Effector memory CD4-positive, alpha-beta T cell (primary cell): ENCODE data around the gene NCKAP5.

Experiments
- DNase-seq, 3 donors: peaks; one replicate each; pipeline ENCODE4 v3.0.0-alpha.2; 2020
- H3K27ac ChIP-seq: 2 replicates; pipeline ENCODE4 v1.7.0; 2013; ENCODE audit warnings: mild to moderate bottlenecking, low read length, moderate library complexity; ENCODE audit not compliant: insufficient read depth, poor library complexity, severe bottlenecking
- H3K27me3 ChIP-seq: replicated peaks from 2 replicates; pipeline ENCODE4 v1.7.0; 2013; ENCODE audit warnings: mild to moderate bottlenecking, low read length; ENCODE audit not compliant: insufficient read depth, control insufficient read depth, poor library complexity, severe bottlenecking
- H3K36me3 ChIP-seq: 2 replicates; pipeline ENCODE4 v1.7.0; 2013; ENCODE audit warnings: mild to moderate bottlenecking, low read length, moderate library complexity; ENCODE audit not compliant: control insufficient read depth, insufficient read depth
- H3K4me1 ChIP-seq: 2 replicates; pipeline ENCODE4 v1.7.0; 2013; ENCODE audit warnings: low read length, mild to moderate bottlenecking; ENCODE audit not compliant: control insufficient read depth, insufficient read depth, poor library complexity, severe bottlenecking
- H3K4me3 ChIP-seq: 2 replicates; pipeline ENCODE4 v1.7.0; 2013; ENCODE audit warnings: low read length, low read depth, mild to moderate bottlenecking; ENCODE audit not compliant: insufficient read depth, poor library complexity, severe bottlenecking
- H3K9me3 ChIP-seq: 2 replicates; pipeline ENCODE4 v1.7.0; 2013; ENCODE audit warnings: mild to moderate bottlenecking, low read length, moderate library complexity; ENCODE audit not compliant: control insufficient read depth

NCKAP5 gene

GRCh38 chr2:133434959-133435668 is 133.1 kb downstream of the NCKAP5 start:
- H3K27me3 ChIP-seq = no peaks in the 10 kb centered on the region
- H3K4me1 ChIP-seq = no peaks in the 10 kb centered on the region
- no peak overlapping the region for H3K27ac ChIP-seq
- no peaks in the 10 kb centered on the region for H3K9me3 ChIP-seq
- H3K4me3 ChIP-seq = no peak overlapping the region
- DNase-seq = no peak
- no peaks in the 10 kb centered on the region for H3K36me3 ChIP-seq

DNA sequence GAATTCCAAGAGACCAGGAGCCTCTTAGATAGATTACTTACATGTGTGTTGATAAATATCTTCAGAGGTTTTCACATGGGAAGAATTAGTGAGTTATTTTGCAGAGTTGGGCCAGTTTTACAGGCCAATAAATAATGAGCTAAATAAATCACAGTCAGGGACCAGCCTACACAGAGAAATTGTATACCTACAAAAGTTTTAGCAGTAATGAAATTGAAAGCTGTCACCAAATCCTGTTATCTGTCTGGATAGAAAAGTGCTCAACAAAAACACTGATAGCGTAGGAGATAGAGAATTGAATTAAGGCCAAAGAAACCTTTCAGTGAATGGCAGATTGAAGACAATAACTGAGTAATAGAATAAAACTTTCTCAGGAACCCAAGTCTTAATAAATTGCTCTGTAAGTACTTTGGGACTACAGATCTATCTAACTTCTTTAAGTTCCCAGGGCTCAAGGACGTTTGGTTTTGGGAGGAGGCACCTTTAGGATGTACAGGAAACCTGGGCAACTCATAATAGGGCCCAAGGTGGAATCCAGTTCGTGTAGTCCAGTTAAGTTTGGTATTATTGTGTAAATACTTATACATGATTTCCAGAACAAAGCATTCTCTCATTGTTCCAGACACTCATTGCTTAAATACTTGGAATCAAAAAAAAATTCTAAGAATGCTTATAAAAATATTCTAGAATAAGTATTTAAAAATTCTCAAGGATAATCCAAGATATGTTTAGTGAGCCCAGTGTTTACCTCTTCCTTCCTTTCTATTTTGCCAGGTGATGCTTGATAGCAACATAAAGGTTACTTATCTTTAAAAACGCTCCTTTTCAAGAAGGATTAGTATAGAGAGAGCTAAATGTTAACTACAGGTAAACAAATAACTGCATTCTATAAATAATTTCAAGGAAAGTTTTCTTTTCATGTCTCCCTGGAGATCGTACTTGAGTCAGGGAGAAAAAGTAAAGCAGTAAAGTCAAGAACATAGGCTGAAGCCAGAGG is 134.5 kb downstream of the NCKAP5 start:
- DNase-seq = no peak
- no peak overlapping the region for H3K27ac ChIP-seq
- no peaks in the 10 kb centered on the region for H3K4me1 ChIP-seq
- H3K4me3 ChIP-seq = no peak overlapping the region
- H3K36me3 ChIP-seq = no peaks in the 10 kb centered on the region
- H3K9me3 ChIP-seq = no peaks in the 10 kb centered on the region
- H3K27me3 ChIP-seq = no peaks in the 10 kb centered on the region

GRCh38 chr2:133432778-133433177 is 135.5 kb downstream of the NCKAP5 start:
- no peaks in the 10 kb centered on the region for H3K27me3 ChIP-seq
- DNase-seq = no peak
- H3K27ac ChIP-seq = no peak overlapping the region
- H3K9me3 ChIP-seq = no peaks in the 10 kb centered on the region
- no peaks in the 10 kb centered on the region for H3K4me1 ChIP-seq
- H3K4me3 ChIP-seq = no peak overlapping the region
- H3K36me3 ChIP-seq = no peaks in the 10 kb centered on the region

DNA sequence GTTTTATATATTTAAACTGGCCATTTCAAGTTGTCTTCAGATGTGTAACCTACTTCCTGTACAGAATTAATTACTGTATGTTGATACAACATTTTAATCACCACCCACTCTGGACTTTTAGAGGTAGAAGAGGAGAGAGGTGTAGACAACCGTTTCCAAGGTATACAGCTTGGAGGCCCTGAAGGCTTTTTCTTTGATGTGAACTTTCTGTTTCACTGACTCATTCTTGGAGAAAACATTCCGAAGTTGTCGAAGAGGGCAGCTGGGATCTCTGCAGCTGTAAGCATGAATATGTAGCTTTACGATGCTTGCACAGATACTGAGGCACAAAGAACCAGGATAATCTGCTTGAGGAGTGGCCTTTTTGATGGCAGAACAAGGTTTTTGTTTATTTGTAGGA is 137.0 kb downstream of the NCKAP5 start:
- no peak overlapping the region for H3K27ac ChIP-seq
- H3K36me3 ChIP-seq = no peaks in the 10 kb centered on the region
- H3K9me3 ChIP-seq = no peaks in the 10 kb centered on the region
- H3K27me3 ChIP-seq = no peaks in the 10 kb centered on the region
- no peak for DNase-seq
- no peak overlapping the region for H3K4me3 ChIP-seq
- H3K4me1 ChIP-seq = no peaks in the 10 kb centered on the region

DNA sequence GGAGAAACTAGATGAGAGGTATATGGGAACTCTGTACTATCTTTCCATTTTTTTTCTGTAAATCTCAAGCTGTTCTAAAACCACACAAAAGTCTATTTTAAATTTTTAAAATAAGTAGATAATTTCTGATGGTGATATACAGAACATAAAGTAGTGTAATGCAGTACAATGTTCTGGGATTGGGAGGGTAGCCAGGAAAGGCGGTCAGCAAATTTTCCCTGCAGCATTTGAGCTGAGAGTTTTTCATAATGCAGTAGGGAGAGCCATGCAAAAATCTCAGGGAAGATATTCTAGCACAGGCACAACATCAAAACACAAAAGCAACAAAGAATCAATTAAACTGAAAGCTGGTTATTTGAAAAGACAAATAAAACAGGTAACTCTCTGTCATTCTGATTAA is 141.5 kb downstream of the NCKAP5 start:
- no peak for DNase-seq
- no peaks in the 10 kb centered on the region for H3K4me1 ChIP-seq
- H3K27me3 ChIP-seq = no peaks in the 10 kb centered on the region
- no peaks in the 10 kb centered on the region for H3K9me3 ChIP-seq
- H3K27ac ChIP-seq = no peak overlapping the region
- H3K36me3 ChIP-seq = no peaks in the 10 kb centered on the region
- H3K4me3 ChIP-seq = no peak overlapping the region

DNA sequence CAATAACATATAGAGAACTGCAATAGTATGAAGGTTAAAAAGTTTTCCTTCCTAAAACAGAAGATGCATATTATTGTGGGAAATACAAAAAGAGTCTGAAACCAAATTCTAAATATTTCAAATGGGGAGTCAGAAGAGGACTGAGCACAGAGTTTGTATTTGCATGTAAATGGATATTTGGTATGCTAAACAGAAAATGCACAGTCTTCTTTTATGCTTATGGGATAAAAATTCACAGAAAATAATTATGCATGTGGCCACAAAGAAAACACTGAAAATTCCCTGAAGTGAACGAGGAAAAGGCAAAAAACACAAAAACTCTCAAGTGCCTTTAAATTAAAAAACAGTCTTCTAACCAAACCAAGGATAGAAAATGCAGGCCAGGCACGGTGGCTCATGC is 142.7 kb downstream of the NCKAP5 start:
- Histone ChIP-seq H3K9me3 (no peaks in the 10 kb centered on the region), H3K4me1 (no peaks in the 10 kb centered on the region), H3K27ac (no peak overlapping the region), H3K4me3 (no peak overlapping the region), H3K36me3 (no peaks in the 10 kb centered on the region), H3K27me3 (no peaks in the 10 kb centered on the region)
- no peak for DNase-seq

- Histone ChIP-seq H3K4me3 (no peak overlapping the region), H3K4me1 (no peaks in the 10 kb centered on the region), H3K27ac (no peak overlapping the region), H3K9me3 (no peaks in the 10 kb centered on the region), H3K27me3 (no peaks in the 10 kb centered on the region), H3K36me3 (no peaks in the 10 kb centered on the region)
- no peak for DNase-seq
Measured at GRCh38 chr2:133424876-133425275, 143.4 kb downstream of the NCKAP5 start.

GRCh38 chr2:133422931-133423351 is 145.3 kb downstream of the NCKAP5 start:
- no peaks in the 10 kb centered on the region for H3K36me3 ChIP-seq
- H3K4me3 ChIP-seq = no peak overlapping the region
- no peak overlapping the region for H3K27ac ChIP-seq
- DNase-seq = no peak
- H3K27me3 ChIP-seq = no peaks in the 10 kb centered on the region
- no peaks in the 10 kb centered on the region for H3K9me3 ChIP-seq
- H3K4me1 ChIP-seq = no peaks in the 10 kb centered on the region

DNA sequence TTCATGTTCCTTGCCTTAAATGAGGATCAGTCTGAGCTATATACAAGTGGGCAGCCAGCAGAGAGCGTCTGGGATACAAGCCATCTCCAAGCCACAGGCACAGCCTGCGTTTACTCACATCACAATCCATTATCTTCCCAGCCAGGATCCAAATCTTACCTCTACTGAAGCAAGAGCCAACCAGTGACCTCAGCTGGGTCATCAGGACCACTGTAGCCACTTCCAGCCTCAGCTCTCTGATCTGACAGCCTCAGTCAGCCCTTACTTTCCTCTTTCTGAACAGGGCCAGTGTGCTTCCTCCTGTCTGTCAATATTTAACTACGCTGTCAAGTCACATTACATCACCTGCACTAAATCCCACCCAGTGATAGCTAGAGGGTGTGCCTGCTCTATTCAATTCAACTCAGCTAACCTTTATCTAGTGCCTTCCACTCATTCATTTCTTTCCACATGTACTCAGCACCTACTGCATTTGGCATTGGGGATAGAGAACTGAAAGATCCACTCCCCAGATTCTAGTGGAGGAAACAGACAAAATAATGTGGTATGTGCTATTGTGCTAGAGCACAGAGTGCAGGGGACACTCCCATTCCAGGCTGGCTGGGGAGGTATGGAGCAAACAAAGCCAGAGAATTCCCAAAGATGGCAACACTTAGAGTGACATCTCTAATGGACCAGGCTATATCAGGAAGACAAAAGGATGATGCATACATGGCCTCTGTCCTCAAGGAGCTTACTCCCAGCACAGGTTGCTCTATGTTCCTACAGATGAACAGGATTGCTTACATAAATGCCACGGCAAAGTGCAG is 146.5 kb downstream of the NCKAP5 start:
- H3K27ac ChIP-seq = no peak overlapping the region
- DNase-seq = no peak
- H3K4me1 ChIP-seq = no peaks in the 10 kb centered on the region

More for the DNA sequence above, 146.5 kb downstream of the NCKAP5 start:
- no peak overlapping the region for H3K4me3 ChIP-seq
- no peaks in the 10 kb centered on the region for H3K27me3 ChIP-seq
- H3K36me3 ChIP-seq = no peaks in the 10 kb centered on the region
- H3K9me3 ChIP-seq = no peaks in the 10 kb centered on the region
